ENCODE measurements around the gene KCNJ15. TPM values are rescaled to one million over a fixed set of nuclear protein-coding genes. Genes with fewer than 3 reads are reported as not detected.

Gene KCNJ15
- total RNA-seq, 3 donors from 2014 or later: 0.80 to 6.9 (median 0.98) TPM

DNA sequence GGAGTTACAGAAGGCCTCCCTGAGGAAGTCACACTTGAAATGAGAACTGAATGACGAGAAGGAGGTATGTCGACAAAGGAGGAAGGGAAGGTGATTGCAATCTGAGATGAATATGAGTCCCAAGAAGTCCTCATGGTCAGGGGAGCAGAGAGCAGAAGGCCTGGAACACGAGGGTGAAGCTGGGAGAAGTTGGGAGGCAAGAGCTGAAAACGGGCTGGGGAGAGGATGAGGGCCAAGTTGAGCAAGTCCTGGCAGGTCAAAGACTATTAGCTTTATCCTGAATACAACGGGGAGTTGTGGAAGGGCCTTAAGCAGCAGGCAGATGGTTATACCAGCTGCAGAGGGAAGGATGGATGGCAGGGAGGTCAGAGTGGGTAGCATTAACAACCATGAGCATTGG, 89.5 kb downstream of the KCNJ15 start:
- Histone ChIP-seq H3K4me3 (no peak overlapping the region), H3K27me3 (no peaks in the 10 kb centered on the region), H3K27ac (no peak overlapping the region), H3K9me3 (no peaks in the 10 kb centered on the region), H3K36me3 (no peaks in the 10 kb centered on the region), H3K4me1 (no peaks in the 10 kb centered on the region)
- intact Hi-C loops (cut with DNase I; ENCODE audit: low total_unique reads): loop anchor here (10.0 kb wide), 1 partner anchor 121 kb away; no protein-coding TSS in a partner anchor
- TF ChIP-seq POLR2A (IDR thresholded peaks at IDR 0.05) (no peak), POLR2AphosphoS5 (IDR thresholded peaks at IDR 0.05) (no peak), CTCF (IDR thresholded peaks at IDR 0.05) (no peak)
- no peak for DNase-seq (ENCODE audit: low spot score in 2 of 2)

- Histone ChIP-seq H3K9me3 (no peaks in the 10 kb centered on the region), H3K27ac (no peak overlapping the region), H3K4me3 (no peak overlapping the region), H3K36me3 (no peaks in the 10 kb centered on the region), H3K27me3 (no peaks in the 10 kb centered on the region), H3K4me1 (peaks cover 0 to 9% of the 10 kb centered on the region in 2 donors)
- TF ChIP-seq POLR2AphosphoS5 (IDR thresholded peaks at IDR 0.05): no peak
- TF ChIP-seq CTCF (IDR thresholded peaks at IDR 0.05): no peak
- TF ChIP-seq POLR2A (IDR thresholded peaks at IDR 0.05): no peak
- intact Hi-C loops (cut with DNase I; ENCODE audit: low total_unique reads): loop anchor here (10.0 kb wide), 1 partner anchor 124 kb away; no protein-coding TSS in a partner anchor
- DNase-seq (ENCODE audit: low spot score in 2 of 2): no peak
Observed at GRCh38 chr21:38349111-38349746, 92.4 kb downstream of the KCNJ15 start.

GRCh38 chr21:38349977-38350376, 93.2 kb downstream of the KCNJ15 start:
- Histone ChIP-seq H3K4me3 (no peak overlapping the region), H3K27ac (no peak overlapping the region), H3K27me3 (no peaks in the 10 kb centered on the region), H3K4me1 (peaks cover 0 to 9% of the 10 kb centered on the region in 2 donors), H3K36me3 (no peaks in the 10 kb centered on the region), H3K9me3 (no peaks in the 10 kb centered on the region)
- intact Hi-C loops (cut with DNase I; ENCODE audit: low total_unique reads): loop anchor here (10.0 kb wide), 1 partner anchor 125 kb away; no protein-coding TSS in a partner anchor
- no peak for TF ChIP-seq CTCF (IDR thresholded peaks at IDR 0.05)
- TF ChIP-seq POLR2A (IDR thresholded peaks at IDR 0.05): no peak
- no peak for TF ChIP-seq POLR2AphosphoS5 (IDR thresholded peaks at IDR 0.05)
- no peak for DNase-seq (ENCODE audit: low spot score in 2 of 2)

GRCh38 chr21:38350684-38351083, 93.9 kb downstream of the KCNJ15 start:
- H3K4me3 ChIP-seq: no peak overlapping the region
- H3K9me3 ChIP-seq: no peaks in the 10 kb centered on the region
- no peak overlapping the region for H3K27ac ChIP-seq
- H3K27me3 ChIP-seq: no peaks in the 10 kb centered on the region
- intact Hi-C loops (cut with DNase I; ENCODE audit: low total_unique reads): no loop called here
- no peak for DNase-seq (ENCODE audit: low spot score in 2 of 2)
- TF ChIP-seq POLR2AphosphoS5 (IDR thresholded peaks at IDR 0.05): no peak
- no peak for TF ChIP-seq POLR2A (IDR thresholded peaks at IDR 0.05)
- TF ChIP-seq CTCF (IDR thresholded peaks at IDR 0.05): no peak
- H3K4me1 ChIP-seq: peaks cover 0 to 9% of the 10 kb centered on the region in 2 donors
- no peaks in the 10 kb centered on the region for H3K36me3 ChIP-seq

GRCh38 chr21:38351176-38351959, 94.6 kb downstream of the KCNJ15 start:
- Histone ChIP-seq H3K4me1 (peaks cover 0 to 9% of the 10 kb centered on the region in 2 donors), H3K9me3 (no peaks in the 10 kb centered on the region), H3K27me3 (no peaks in the 10 kb centered on the region), H3K27ac (no peak overlapping the region), H3K36me3 (no peaks in the 10 kb centered on the region), H3K4me3 (no peak overlapping the region)
- TF ChIP-seq POLR2AphosphoS5 (IDR thresholded peaks at IDR 0.05): no peak
- no peak for TF ChIP-seq POLR2A (IDR thresholded peaks at IDR 0.05)
- no peak for TF ChIP-seq CTCF (IDR thresholded peaks at IDR 0.05)
- no peak for DNase-seq (ENCODE audit: low spot score in 2 of 2)
- intact Hi-C loops (cut with DNase I; ENCODE audit: low total_unique reads): no loop called here
